MG63 (cell line): ENCODE data around the gene C3orf49. TPM values are rescaled to one million over a fixed set of nuclear protein-coding genes. Genes with fewer than 3 reads are reported as not detected.

Experiments
- total RNA-seq: library from RNA; depleted of rRNA; stranded (reverse); fragments of >200 nt; shearing (Covaris generic); gene quantifications from 2 replicates; pipeline ENCODE4 v1.2.3, GENCODE V29; 2014; ENCODE audit warnings: low replicate concordance; rRNA removed

Gene C3orf49
- total RNA-seq, 1 experiment from 2014 or later = not detected

Other genes with a start within 250 kb of the C3orf49 start
- gene SNTN, start 166.6 kb upstream of the C3orf49 start, total RNA-seq = not detected in 2 replicates
- 84.0 and 186 TPM in 2 replicates for gene THOC7, start 44.5 kb downstream of the C3orf49 start, total RNA-seq
- gene ATXN7, start 44.6 kb downstream of the C3orf49 start, total RNA-seq = 0.37 and 6.0 TPM in 2 replicates
- not detected in 2 replicates for gene SCAANT1, start 93.1 kb downstream of the C3orf49 start, total RNA-seq
- gene PSMD6, start 204.2 kb downstream of the C3orf49 start, total RNA-seq = 66.0 and 93.7 TPM in 2 replicates